ENCODE data around the gene TCF7L2.

TCF7L2 gene

DNA sequence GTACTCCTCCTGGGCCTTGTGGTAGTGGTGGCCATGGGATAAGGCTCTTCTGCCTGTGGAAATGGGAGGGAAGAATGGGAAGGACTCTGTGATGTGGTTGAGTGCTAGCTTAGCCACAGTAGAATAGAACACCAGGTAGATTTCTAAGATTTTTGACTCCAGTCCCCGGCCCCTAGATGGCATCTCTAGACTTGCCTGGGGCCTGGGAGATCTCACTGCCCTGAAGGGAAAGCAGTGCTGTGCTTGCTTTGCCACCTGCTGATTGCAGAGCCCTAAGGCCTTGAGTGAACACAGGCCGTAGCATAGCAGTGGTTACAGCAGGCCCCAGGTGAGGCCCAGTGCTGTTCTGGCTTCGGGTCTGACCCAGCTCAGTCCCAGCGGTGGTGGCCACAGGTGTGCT, 252.0 kb downstream of the TCF7L2 start:
- intact Hi-C loops (cut with DNase I), result no loop called here
- DNase-seq, result no peak

DNA sequence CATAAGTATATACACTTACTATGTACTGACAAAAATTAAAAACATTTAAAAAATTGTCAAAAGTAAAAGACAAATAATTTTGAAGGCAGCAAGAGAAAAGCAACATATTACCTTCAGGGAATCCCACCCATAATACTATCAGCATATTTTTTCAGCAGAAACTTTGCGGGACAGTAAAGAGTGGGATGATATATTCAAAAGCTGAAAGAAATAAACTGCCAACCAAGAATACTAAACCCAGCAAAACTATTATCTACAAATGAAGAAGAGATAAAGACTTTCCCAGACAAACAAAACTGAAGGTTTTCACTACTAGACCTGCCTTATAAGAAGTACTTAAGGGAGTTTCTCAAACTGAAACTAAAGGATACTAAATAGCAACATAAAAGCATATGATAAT, 257.9 kb downstream of the TCF7L2 start:
- intact Hi-C loops (cut with DNase I), result no loop called here
- DNase-seq, result no peak

DNA sequence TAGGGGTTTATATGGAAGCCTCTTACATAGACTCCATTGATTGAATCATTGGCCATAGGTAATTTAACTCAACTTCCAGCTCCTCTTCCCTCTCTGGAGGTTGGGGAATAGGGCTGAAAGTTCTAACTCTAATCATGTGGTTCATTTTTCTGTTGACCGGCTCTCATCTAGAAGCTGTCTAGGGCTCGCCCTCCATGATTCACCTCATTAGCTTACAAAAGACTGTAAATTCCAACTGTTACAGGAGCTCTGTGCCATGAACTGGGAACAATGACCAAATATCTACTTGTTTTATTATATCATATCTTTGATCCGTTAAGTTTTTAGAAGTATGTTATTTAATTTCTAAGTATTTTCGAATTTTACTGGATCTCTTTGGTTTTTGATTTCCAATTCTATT, 263.0 kb downstream of the TCF7L2 start:
- intact Hi-C loops (cut with DNase I), result no loop called here
- DNase-seq, result no peak

DNA sequence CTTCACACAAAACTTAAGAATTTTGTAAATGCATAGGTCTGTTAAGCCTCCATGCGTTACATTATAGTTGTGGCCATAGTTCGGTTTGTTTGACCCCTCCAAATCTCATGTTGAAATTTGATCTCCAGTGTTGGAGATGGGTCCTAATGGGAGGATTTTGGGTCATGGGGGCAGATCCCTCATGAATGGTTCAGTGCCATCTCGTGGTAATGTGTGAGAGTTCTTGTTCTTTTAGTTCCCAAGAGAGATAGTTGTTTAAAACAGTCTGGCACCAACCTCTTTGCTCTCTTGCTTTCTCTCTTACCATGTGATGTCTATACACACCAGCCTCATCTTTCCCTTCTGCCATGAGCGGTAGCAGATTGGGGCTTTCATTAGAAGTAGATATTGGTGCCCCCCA, 264.3 kb downstream of the TCF7L2 start:
- intact Hi-C loops (cut with DNase I), result no loop called here
- no peak for DNase-seq

DNA sequence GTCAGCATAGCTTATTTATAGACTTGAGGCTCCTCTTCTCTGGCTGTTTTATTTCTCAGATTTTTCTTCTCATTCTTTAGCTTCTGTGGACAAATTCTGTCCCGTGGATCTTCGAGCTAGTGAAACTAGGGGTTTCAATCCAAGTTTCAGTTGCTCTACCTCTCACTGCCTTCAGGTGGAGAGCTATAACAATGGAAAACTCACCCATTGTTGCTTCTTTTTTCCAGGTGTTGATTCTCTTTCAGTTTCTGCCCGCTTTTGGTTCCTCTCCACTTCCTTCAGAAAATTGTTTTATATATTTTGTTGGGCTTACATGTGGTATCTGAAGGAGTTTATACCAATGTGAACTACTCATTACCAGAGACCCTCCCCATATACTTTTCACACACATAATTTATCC, 266.1 kb downstream of the TCF7L2 start:
- intact Hi-C loops (cut with DNase I), result no loop called here
- no peak for DNase-seq

Measured in head of caudate nucleus (tissue), 42 donors.